Smooth muscle cell (in vitro differentiated cells): Measurements from ENCODE around the gene DACH1. TPM values are rescaled to one million over a fixed set of nuclear protein-coding genes. Genes with fewer than 3 reads are reported as not detected.

Experiments used
- DNase-seq: peaks from one replicate; lab custom pipeline; 2025; ENCODE audit not compliant: unreplicated experiment; lab: John Stamatoyannopoulos, UW
- H2AFZ ChIP-seq: fragments of 200-600 bp; sonication (generic); 2 replicates; pipeline ENCODE4 v1.6.0; 2016; ENCODE audit warnings: antibody characterized with exemption, low read depth, mild to moderate bottlenecking
- H3F3A ChIP-seq: fragments of 200-600 bp; sonication (generic); 2 replicates; pipeline ENCODE4 v1.6.0; 2017; ENCODE audit warnings: antibody characterized with exemption, low read depth
- H3K27ac ChIP-seq: fragments of 200-600 bp; sonication (generic); 2 replicates; pipeline ENCODE4 v1.5.1; 2016; ENCODE audit warnings: low read depth, mild to moderate bottlenecking
- H3K27me3 ChIP-seq: fragments of 200-600 bp; sonication (generic); 2 replicates; pipeline ENCODE4 v1.6.1; 2016; ENCODE audit warnings: low read depth, mild to moderate bottlenecking
- H3K36me3 ChIP-seq: fragments of 200-600 bp; sonication (generic); 2 replicates; pipeline ENCODE4 v1.5.1; 2016; ENCODE audit warnings: low read depth
- H3K4me1 ChIP-seq: fragments of 200-600 bp; sonication (generic); 2 replicates; pipeline ENCODE4 v1.5.1; 2016; ENCODE audit warnings: low read depth
- H3K4me2 ChIP-seq: fragments of 200-600 bp; sonication (generic); 2 replicates; pipeline ENCODE4 v1.6.0; 2016; ENCODE audit warnings: mild to moderate bottlenecking
- H3K4me3 ChIP-seq: fragments of 200-600 bp; sonication (generic); 2 replicates; pipeline ENCODE4 v1.5.1; 2016; ENCODE audit warnings: mild to moderate bottlenecking
- H3K79me2 ChIP-seq: fragments of 200-600 bp; sonication (generic); 2 replicates; pipeline ENCODE4 v1.6.0; 2016; ENCODE audit warnings: low read depth, mild to moderate bottlenecking
- H3K9ac ChIP-seq: fragments of 200-600 bp; sonication (generic); 2 replicates; pipeline ENCODE4 v1.6.0; 2016; ENCODE audit warnings: low read depth
- H3K9me3 ChIP-seq: fragments of 200-600 bp; sonication (generic); replicated peaks from 2 replicates; pipeline ENCODE4 v1.5.1; 2016; ENCODE audit warnings: low read depth
- H4K20me1 ChIP-seq: fragments of 200-600 bp; sonication (generic); 2 replicates; pipeline ENCODE4 v1.6.0; 2016; ENCODE audit warnings: low read depth
- WGBS: methylation state at CpG from one replicate; pipeline ENCODE4 v1.1.7; 2016; ENCODE audit warnings: low lambda C conversion rate; 5-methylcytosine and 5-hydroxymethylcytosine counted together
- polyA plus RNA-seq: library from polyadenylated mRNA; unstranded; fragments of >200 nt; fragmentation: Nextera tagmentation; extraction: Ambion mirVana; gene quantifications from 2 replicates; pipeline ENCODE4 v1.2.1, GENCODE V29; 2016
- total RNA-seq: library from RNA; depleted of rRNA; stranded (reverse); fragments of >200 nt; gene quantifications from 2 replicates; pipeline ENCODE4 v1.2.3, GENCODE V29; 2014
- TF ChIP-seq, protein P1 (sequence below): fragments of 200-600 bp; sonication (generic); IDR thresholded peaks from 2 replicates; pipeline ENCODE4 v1.5.1; 2017; ENCODE audit warnings: borderline replicate concordance, mild to moderate bottlenecking, antibody characterized with exemption; ENCODE audit not compliant: insufficient read depth, poor library complexity, severe bottlenecking

The DACH1 gene
- total and polyA plus RNA-seq, 2 experiments from 2014 or later: 0.33 to 1.6 TPM

- H3K27me3 ChIP-seq: no peaks in the 10 kb centered on the region
- H3K27ac ChIP-seq: no peak overlapping the region
- H3F3A ChIP-seq: no peaks in the 10 kb centered on the region
- no peaks in the 10 kb centered on the region for H3K36me3 ChIP-seq
- H3K4me3 ChIP-seq: no peak overlapping the region
- H3K79me2 ChIP-seq: no peaks in the 10 kb centered on the region
- no peaks in the 10 kb centered on the region for H3K4me1 ChIP-seq
- 85% methylated on average over 1 of the region's 1 CpG for WGBS
- no peak overlapping the region for H2AFZ ChIP-seq
- no peak overlapping the region for H3K4me2 ChIP-seq
- H3K9me3 ChIP-seq: no peaks in the 10 kb centered on the region
- TF ChIP-seq, protein P1, sequence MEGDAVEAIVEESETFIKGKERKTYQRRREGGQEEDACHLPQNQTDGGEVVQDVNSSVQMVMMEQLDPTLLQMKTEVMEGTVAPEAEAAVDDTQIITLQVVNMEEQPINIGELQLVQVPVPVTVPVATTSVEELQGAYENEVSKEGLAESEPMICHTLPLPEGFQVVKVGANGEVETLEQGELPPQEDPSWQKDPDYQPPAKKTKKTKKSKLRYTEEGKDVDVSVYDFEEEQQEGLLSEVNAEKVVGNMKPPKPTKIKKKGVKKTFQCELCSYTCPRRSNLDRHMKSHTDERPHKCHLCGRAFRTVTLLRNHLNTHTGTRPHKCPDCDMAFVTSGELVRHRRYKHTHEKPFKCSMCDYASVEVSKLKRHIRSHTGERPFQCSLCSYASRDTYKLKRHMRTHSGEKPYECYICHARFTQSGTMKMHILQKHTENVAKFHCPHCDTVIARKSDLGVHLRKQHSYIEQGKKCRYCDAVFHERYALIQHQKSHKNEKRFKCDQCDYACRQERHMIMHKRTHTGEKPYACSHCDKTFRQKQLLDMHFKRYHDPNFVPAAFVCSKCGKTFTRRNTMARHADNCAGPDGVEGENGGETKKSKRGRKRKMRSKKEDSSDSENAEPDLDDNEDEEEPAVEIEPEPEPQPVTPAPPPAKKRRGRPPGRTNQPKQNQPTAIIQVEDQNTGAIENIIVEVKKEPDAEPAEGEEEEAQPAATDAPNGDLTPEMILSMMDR: no peak
- DNase-seq: no peak
- no peaks in the 10 kb centered on the region for H4K20me1 ChIP-seq
- no peak overlapping the region for H3K9ac ChIP-seq
Measured at GRCh38 chr13:71454509-71454908, 412.5 kb downstream of the DACH1 start.

GRCh38 chr13:71448080-71448630 lies 418.8 kb downstream of the DACH1 start:
- Histone ChIP-seq H3K27ac (no peak overlapping the region), H3F3A (no peaks in the 10 kb centered on the region), H3K27me3 (no peaks in the 10 kb centered on the region), H3K79me2 (no peaks in the 10 kb centered on the region), H3K9ac (no peak overlapping the region), H3K4me3 (no peak overlapping the region), H3K9me3 (no peaks in the 10 kb centered on the region), H3K4me1 (no peaks in the 10 kb centered on the region), H2AFZ (no peak overlapping the region), H4K20me1 (no peaks in the 10 kb centered on the region), H3K36me3 (no peaks in the 10 kb centered on the region), H3K4me2 (no peak overlapping the region)
- TF ChIP-seq, protein P1: no peak
- 64% methylated on average over 3 of the region's 3 CpGs for WGBS
- DNase-seq: no peak

DNA sequence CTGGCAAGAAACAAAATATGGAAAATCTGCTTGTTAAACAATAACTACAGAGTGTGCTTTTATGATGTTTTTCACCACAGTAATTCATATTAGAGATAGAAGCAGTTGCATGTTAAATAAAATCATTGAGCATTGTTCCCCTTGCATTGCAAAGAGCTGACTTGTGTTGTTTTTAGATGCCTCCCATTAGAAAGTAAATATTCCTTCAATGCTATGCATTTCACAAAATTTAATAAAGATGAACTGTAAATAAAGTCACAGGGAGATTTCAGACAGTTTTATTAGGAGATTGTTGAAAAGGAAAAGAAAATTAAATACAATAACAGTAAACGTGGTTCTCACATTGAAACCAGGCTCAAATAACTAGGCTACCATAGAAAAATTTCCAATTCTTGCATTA lies 429.3 kb downstream of the DACH1 start:
- Histone ChIP-seq H3K27me3 (no peaks in the 10 kb centered on the region), H3K27ac (no peak overlapping the region), H3K4me1 (no peaks in the 10 kb centered on the region), H3K36me3 (no peaks in the 10 kb centered on the region), H2AFZ (no peak overlapping the region), H3K9me3 (no peaks in the 10 kb centered on the region), H3K4me3 (no peak overlapping the region), H3K4me2 (no peak overlapping the region), H4K20me1 (no peaks in the 10 kb centered on the region), H3K9ac (no peak overlapping the region), H3F3A (no peaks in the 10 kb centered on the region), H3K79me2 (no peaks in the 10 kb centered on the region)
- TF ChIP-seq, protein P1: no peak
- 73% methylated on average over 1 of the region's 1 CpG for WGBS
- DNase-seq: no peak

DNA sequence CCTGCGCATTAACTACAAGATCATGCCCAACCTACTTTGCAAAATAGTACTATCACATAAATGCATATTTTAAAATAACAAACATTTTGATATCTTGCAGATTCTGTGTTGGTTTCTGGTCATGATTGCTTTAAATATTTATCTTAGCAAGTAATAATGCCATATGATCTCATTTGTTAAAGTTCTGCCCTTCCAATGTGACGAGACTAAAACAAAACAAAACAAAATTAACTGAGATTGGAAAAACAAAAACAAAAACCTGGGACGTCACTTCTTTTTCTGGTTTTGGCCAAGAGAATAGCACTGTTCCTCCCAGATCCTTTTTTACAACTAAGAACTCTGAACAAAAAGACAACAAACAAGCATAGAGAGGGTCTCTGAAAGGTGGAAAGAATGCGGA lies 436.3 kb downstream of the DACH1 start:
- no peak overlapping the region for H2AFZ ChIP-seq
- H3K4me2 ChIP-seq: no peak overlapping the region
- H3K27ac ChIP-seq: no peak overlapping the region
- H3K27me3 ChIP-seq: no peaks in the 10 kb centered on the region
- no peak for DNase-seq
- no peaks in the 10 kb centered on the region for H3K4me1 ChIP-seq
- H3K9ac ChIP-seq: no peak overlapping the region
- H3K4me3 ChIP-seq: no peak overlapping the region
- WGBS: 93% methylated on average over 4 of the region's 4 CpGs
- no peaks in the 10 kb centered on the region for H3K79me2 ChIP-seq
- H3K36me3 ChIP-seq: no peaks in the 10 kb centered on the region
- H3K9me3 ChIP-seq: no peaks in the 10 kb centered on the region
- H4K20me1 ChIP-seq: no peaks in the 10 kb centered on the region
- H3F3A ChIP-seq: no peaks in the 10 kb centered on the region
- TF ChIP-seq, protein P1: no peak
